Astrocyte of the cerebellum (primary cell): ENCODE measurements around the gene SRP14.
"Not testable (repeated sequence)": the region's sequence is repeated elsewhere in the genome, so short reads cannot be mapped to it uniquely, and the experiment has no call there.

ENCODE experiments used
- DNase-seq: peaks from one replicate; pipeline ENCODE4 v3.0.0-alpha.2; 2011; ENCODE audit warnings: low read depth
- H3K4me3 ChIP-seq: 2 replicates; pipeline ENCODE4 v1.5.1; 2011; ENCODE audit warnings: mild to moderate bottlenecking, low read depth, low read length, moderate library complexity
- CTCF ChIP-seq: IDR thresholded peaks from 2 replicates; pipeline ENCODE4 v1.5.1; 2012; ENCODE audit warnings: low read length, low read depth, moderate library complexity, mild to moderate bottlenecking; ENCODE audit errors: missing control alignments
- in situ Hi-C: cut with HindIII; loops from 2 replicates; pipeline ENCODE4 v1.10.0; 2017; ENCODE audit warnings: low sequenced_read_pairs

The SRP14 gene

GRCh38 chr15:40014390-40014789 lies 24.6 kb downstream of the SRP14 start:
- DNase-seq: no peak
- no peak overlapping the region for H3K4me3 ChIP-seq
- TF ChIP-seq CTCF: no peak
- in situ Hi-C loops: loop anchor here (25.0 kb wide), 1 partner anchor 227 kb away; the partner anchor contains the start of gene FSIP1

- not testable (repeated sequence) for H3K4me3 ChIP-seq
- in situ Hi-C loops: loop anchor here (25.0 kb wide), 1 partner anchor 226 kb away; the partner anchor contains the start of gene FSIP1
Observed at GRCh38 chr15:40013372-40013771, 25.6 kb downstream of the SRP14 start.

GRCh38 chr15:40011303-40011702 lies 27.7 kb downstream of the SRP14 start:
- in situ Hi-C loops: loop anchor here (25.0 kb wide), 1 partner anchor 224 kb away; the partner anchor contains the start of gene FSIP1
- no peak for TF ChIP-seq CTCF
- H3K4me3 ChIP-seq: no peak overlapping the region
- DNase-seq: no peak

More at GRCh38 chr15:40013372-40013771, 25.6 kb downstream of the SRP14 start:
- DNase-seq: not testable (repeated sequence)

- peak; percentile 64 for DNase-seq
- TF ChIP-seq CTCF: no peak
- H3K4me3 ChIP-seq: no peak overlapping the region
- in situ Hi-C loops: loop anchor here (25.0 kb wide), 1 partner anchor 223 kb away; the partner anchor contains the start of gene FSIP1
Observed at GRCh38 chr15:40010686-40011085, 28.3 kb downstream of the SRP14 start.

GRCh38 chr15:40008061-40008765 lies 30.8 kb downstream of the SRP14 start:
- no peak for DNase-seq
- in situ Hi-C loops: loop anchor here (25.0 kb wide), 1 partner anchor 221 kb away; the partner anchor contains the start of gene FSIP1
- no peak for TF ChIP-seq CTCF
- no peak overlapping the region for H3K4me3 ChIP-seq

GRCh38 chr15:40006646-40007045 lies 32.3 kb downstream of the SRP14 start:
- H3K4me3 ChIP-seq: no peak overlapping the region
- peak; percentile 59 for DNase-seq
- TF ChIP-seq CTCF: no peak
- in situ Hi-C loops: loop anchor here (25.0 kb wide), 1 partner anchor 219 kb away; the partner anchor contains the start of gene FSIP1

GRCh38 chr15:40006003-40006402 lies 33.0 kb downstream of the SRP14 start:
- no peak for DNase-seq
- in situ Hi-C loops: loop anchor here (25.0 kb wide), 1 partner anchor 219 kb away; the partner anchor contains the start of gene FSIP1
- no peak for TF ChIP-seq CTCF
- no peak overlapping the region for H3K4me3 ChIP-seq
